GM12878 (cell line): ENCODE data around the gene ZDHHC7.

Source experiments
- ATF7 ChIP-seq: fragments of 450-650 bp; IDR thresholded peaks from 2 replicates; pipeline ENCODE4 v1.6.1; 2016; ENCODE audit warnings: low read depth, mild to moderate bottlenecking
- CREB1 ChIP-seq: IDR thresholded peaks from 2 replicates; pipeline ENCODE4 v1.6.1; 2012; ENCODE audit warnings: low read depth, mild to moderate bottlenecking, inconsistent platforms
- JUNB ChIP-seq: IDR thresholded peaks from 2 replicates; pipeline ENCODE4 v1.6.1; 2016; ENCODE audit warnings: antibody characterized with exemption, mild to moderate bottlenecking
- MYC ChIP-seq: IDR thresholded peaks from 2 replicates; pipeline ENCODE4 v1.6.1; 2011; ENCODE audit warnings: mild to moderate bottlenecking, low read length, moderate library complexity, inconsistent platforms; ENCODE audit not compliant: insufficient read depth, insufficient replicate concordance, insufficient read length, severe bottlenecking
- NBN ChIP-seq: fragments of 450-650 bp; IDR thresholded peaks from 2 replicates; pipeline ENCODE4 v1.6.1; 2016
- NR2C1 ChIP-seq: fragments of 450-650 bp; IDR thresholded peaks from 2 replicates; pipeline ENCODE4 v1.6.1; 2017; ENCODE audit warnings: antibody characterized with exemption, mild to moderate bottlenecking, moderate library complexity
- NR2F1 ChIP-seq: fragments of 450-650 bp; conservative IDR thresholded peaks from 2 replicates; pipeline ENCODE4 v1.6.1; 2017; ENCODE audit warnings: mild to moderate bottlenecking
- POLR2A ChIP-seq: IDR thresholded peaks from 2 replicates; pipeline ENCODE4 v1.6.1; 2011; ENCODE audit warnings: low read depth, mild to moderate bottlenecking, low read length
- POLR2AphosphoS2 ChIP-seq: IDR thresholded peaks from 2 replicates; pipeline ENCODE4 v1.6.1; 2011; ENCODE audit warnings: low read depth, mild to moderate bottlenecking, low read length, improper control_type of control experiment, moderate library complexity
- POLR2AphosphoS5 ChIP-seq: IDR thresholded peaks from 2 replicates; pipeline ENCODE4 v1.6.1; 2011; ENCODE audit warnings: mild to moderate bottlenecking, low read length, inconsistent platforms
- RFX5 ChIP-seq: IDR thresholded peaks from 2 replicates; pipeline ENCODE4 v1.6.1; 2011; ENCODE audit warnings: low read depth, low read length, improper control_type of control experiment
- SP1 ChIP-seq: IDR thresholded peaks from one replicate; pipeline ENCODE4 v1.6.1; 2011; ENCODE audit warnings: low read depth, low read length
- ZBED1 ChIP-seq: IDR thresholded peaks from 2 replicates; pipeline ENCODE4 v1.6.1; 2016; ENCODE audit warnings: borderline replicate concordance
- TF ChIP-seq, protein P1 (sequence below), 3 experiments: IDR thresholded peaks in 2 of 3; conservative IDR thresholded peaks in 1 of 3; 2 replicates each; pipeline ENCODE4 v1.5.1; 2011; ENCODE audit warnings: low read depth in 3 of 3, low read length in 3 of 3, mild to moderate bottlenecking in 3 of 3, control low read depth in 2 of 3, moderate library complexity in 2 of 3, inconsistent platforms in 1 of 3, mixed read lengths in 1 of 3; ENCODE audit not compliant: control insufficient read depth in 2 of 3, insufficient read depth in 1 of 3; ENCODE audit errors: extremely low read depth in 1 of 3

DNA sequence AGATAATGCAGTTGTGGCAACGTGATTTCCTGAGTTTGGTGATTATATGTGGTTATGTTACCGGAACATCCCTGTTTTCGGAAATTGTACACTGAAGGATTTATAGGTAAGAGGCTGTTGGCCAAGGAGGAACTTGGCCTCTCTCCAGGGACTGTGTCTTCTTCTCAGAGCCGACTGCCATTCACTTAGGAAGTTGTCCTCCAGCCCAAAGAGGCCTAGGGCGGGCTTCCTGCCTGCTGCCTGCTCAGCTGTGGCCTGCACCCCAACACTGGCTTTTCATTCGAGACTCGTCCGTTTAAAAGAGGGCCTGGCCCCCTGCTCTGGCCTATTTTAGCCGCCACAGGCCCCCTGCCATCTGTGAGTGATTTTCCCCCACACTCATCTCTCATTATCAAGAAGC lies 64.3 kb downstream of the ZDHHC7 start:
- TF ChIP-seq NR2C1 (no peak), POLR2A (no peak), NR2F1 (no peak), MYC (no peak), JUNB (no peak), POLR2AphosphoS2 (no peak), POLR2AphosphoS5 (no peak), ATF7 (no peak), SP1 (no peak), CREB1 (no peak), ZBED1 (no peak), NBN (no peak), RFX5 (no peak)
- TF ChIP-seq, protein P1, sequence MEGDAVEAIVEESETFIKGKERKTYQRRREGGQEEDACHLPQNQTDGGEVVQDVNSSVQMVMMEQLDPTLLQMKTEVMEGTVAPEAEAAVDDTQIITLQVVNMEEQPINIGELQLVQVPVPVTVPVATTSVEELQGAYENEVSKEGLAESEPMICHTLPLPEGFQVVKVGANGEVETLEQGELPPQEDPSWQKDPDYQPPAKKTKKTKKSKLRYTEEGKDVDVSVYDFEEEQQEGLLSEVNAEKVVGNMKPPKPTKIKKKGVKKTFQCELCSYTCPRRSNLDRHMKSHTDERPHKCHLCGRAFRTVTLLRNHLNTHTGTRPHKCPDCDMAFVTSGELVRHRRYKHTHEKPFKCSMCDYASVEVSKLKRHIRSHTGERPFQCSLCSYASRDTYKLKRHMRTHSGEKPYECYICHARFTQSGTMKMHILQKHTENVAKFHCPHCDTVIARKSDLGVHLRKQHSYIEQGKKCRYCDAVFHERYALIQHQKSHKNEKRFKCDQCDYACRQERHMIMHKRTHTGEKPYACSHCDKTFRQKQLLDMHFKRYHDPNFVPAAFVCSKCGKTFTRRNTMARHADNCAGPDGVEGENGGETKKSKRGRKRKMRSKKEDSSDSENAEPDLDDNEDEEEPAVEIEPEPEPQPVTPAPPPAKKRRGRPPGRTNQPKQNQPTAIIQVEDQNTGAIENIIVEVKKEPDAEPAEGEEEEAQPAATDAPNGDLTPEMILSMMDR (IDR thresholded peaks at IDR 0.05 in 2 of 3, conservative IDR thresholded peaks at IDR 0.05 in 1 of 3; ENCODE audit: control insufficient read depth in 2 of 3, extremely low read depth in 1 of 3, insufficient read depth in 1 of 3, low read depth in 3 of 3, low read length in 3 of 3) = no peak
